HepG2 (cell line): ENCODE measurements around the gene TNFRSF13B. TPM values are rescaled to one million over a fixed set of nuclear protein-coding genes. Genes with fewer than 3 reads are reported as not detected.
"Not testable (repeated sequence)": the region's sequence is repeated elsewhere in the genome, so short reads cannot be mapped to it uniquely, and the experiment has no call there.

Source experiments
- ATAC-seq: fragments of 200-7000 bp; cut with Tn5 transposase; 3 replicates; pipeline ENCODE4 v1.9.1; 2020; ENCODE audit warnings: mild to moderate bottlenecking, moderate library complexity
- BruUV-seq: library from RNA; stranded (reverse); fragments of 400-500 nt; replicated peaks from 2 replicates; lab custom pipeline; 2021; lab: Mats Ljungman, UMichigan
- CTCF ChIA-PET: fragments of 300-600 bp; formaldehyde crosslinking; extraction: SDS; loops from one replicate; lab custom pipeline; 2021; ENCODE audit warnings: low total read pairs, inconsistent platforms, low intra/inter-chr PET ratio; lab: Yijun Ruan, JAX
- POLR2A ChIA-PET: fragments of 350-600 bp; sonication (Branson Sonifier 250); formaldehyde crosslinking; loops from one replicate; lab custom pipeline; 2020; ENCODE audit warnings: antibody characterized with exemption, inconsistent platforms; lab: Yijun Ruan, JAX
- DNase-seq: peaks from one replicate; pipeline ENCODE4 v3.0.0-alpha.2; 2015; ENCODE audit warnings: low spot score
- FAIRE-seq: peaks from 3 replicates; lab custom pipeline; 2011; peaks lifted over from hg19 to GRCh38; lab: Jason Lieb, UNC
- H2AFZ ChIP-seq: one replicate; pipeline ENCODE4 v1.6.1; 2011; ENCODE audit warnings: low read length, inconsistent platforms
- H3K27ac ChIP-seq: fragments of 300-600 bp; 3 replicates; pipeline ENCODE4 v1.8.0; 2011; ENCODE audit warnings: mixed run types, mild to moderate bottlenecking, mixed read lengths, low read length, inconsistent platforms; ENCODE audit not compliant: insufficient read depth; ENCODE audit errors: extremely low read length
- H3K27me3 ChIP-seq, 2 experiments: fragments of 200-600 bp in 1 of 2; 2 replicates in 1 of 2; 3 replicates in 1 of 2; pipeline versions ENCODE4 v1.6.0 to v1.8.0; 2011; ENCODE audit warnings: low read length in 2 of 2, mild to moderate bottlenecking in 2 of 2, moderate library complexity in 2 of 2, inconsistent platforms in 1 of 2; ENCODE audit not compliant: insufficient read depth in 2 of 2, control insufficient read depth in 1 of 2
- H3K36me3 ChIP-seq, 2 experiments: fragments of 200-600 bp in 1 of 2; replicated peaks in 1 of 2; 2 replicates in 1 of 2; 3 replicates in 1 of 2; pipeline versions ENCODE4 v1.5.1 to v1.8.0; 2011; ENCODE audit warnings: low read length in 2 of 2, inconsistent platforms in 1 of 2; ENCODE audit not compliant: insufficient read depth in 2 of 2, control insufficient read depth in 1 of 2
- H3K4me1 ChIP-seq: 2 replicates; pipeline ENCODE4 v1.5.1; 2012; ENCODE audit warnings: low read length, inconsistent platforms; ENCODE audit not compliant: insufficient read depth
- H3K4me2 ChIP-seq: 2 replicates; pipeline ENCODE4 v1.6.0; 2011; ENCODE audit warnings: low read depth, low read length, inconsistent platforms
- H3K4me3 ChIP-seq, 3 experiments: fragments of 200-600 bp in 1 of 3; sonication (generic), shearing (Covaris generic) in 1 of 3; replicated peaks in 1 of 3; 2 replicates each; pipeline ENCODE4 v1.5.1; 2011 to 2016; ENCODE audit warnings: low read length in 3 of 3, inconsistent platforms in 2 of 3, low read depth in 2 of 3, mild to moderate bottlenecking in 2 of 3, control low read depth in 1 of 3, mixed read lengths in 1 of 3; ENCODE audit not compliant: insufficient read depth in 1 of 3
- H3K79me2 ChIP-seq: one replicate; pipeline ENCODE4 v1.6.1; 2011; ENCODE audit warnings: low read length, inconsistent platforms; ENCODE audit not compliant: insufficient read depth
- H3K9ac ChIP-seq: 2 replicates; pipeline ENCODE4 v1.6.0; 2011; ENCODE audit warnings: mild to moderate bottlenecking, low read depth, low read length, inconsistent platforms; ENCODE audit not compliant: insufficient read depth
- H3K9me3 ChIP-seq: 2 replicates; pipeline ENCODE4 v1.5.1; 2012; ENCODE audit warnings: mild to moderate bottlenecking, low read length
- H4K20me1 ChIP-seq: 2 replicates; pipeline ENCODE4 v1.6.0; 2011; ENCODE audit warnings: inconsistent platforms, mild to moderate bottlenecking, low read length, moderate library complexity; ENCODE audit not compliant: insufficient read depth
- HNRNPL ChIP-seq: fragments of 200-400 bp; formaldehyde crosslinking; IDR thresholded peaks from 2 replicates; pipeline ENCODE4 v1.6.1; 2017; ENCODE audit warnings: mild to moderate bottlenecking, low read depth, low read length
- ZNF263 ChIP-seq: sonication (generic); formaldehyde crosslinking; IDR thresholded peaks from 2 replicates; pipeline ENCODE4 v1.4.0; 2020; ENCODE audit warnings: missing genetic modification reagents
- WGBS: methylation state at CpG from one replicate; pipeline ENCODE4 v1.1.6; 2017; ENCODE audit warnings: low lambda C conversion rate; 5-methylcytosine and 5-hydroxymethylcytosine counted together
- in situ Hi-C: cut with HindIII; loops from 2 replicates; pipeline ENCODE4 v1.10.0; 2017; ENCODE audit warnings: low pct_unique_long_range_greater_than_20kb; ENCODE audit not compliant: extremely low pct_ligation_motif_present
- intact Hi-C: fragments of 100-400 bp; cut with micrococcal nuclease; formaldehyde crosslinking; loops from one replicate; pipeline ENCODE4 v1.10.0; 2022; ENCODE audit not compliant: unreplicated experiment
- polyA plus RNA-seq, 8 experiments: library from polyadenylated mRNA; depleted of rRNA in 3 of 8; stranded (reverse) in 7 of 8; unstranded in 1 of 8; fragments of >200 nt; fragmentation: Illumina TruSeq in 4 of 8; extraction: Trizol in 4 of 8; gene quantifications; 2 replicates each; pipeline versions ENCODE4 v1.2.1 to v1.2.3, GENCODE V29; 2011 to 2016; ENCODE audit warnings: low read depth in 4 of 8, missing spikeins in 1 of 8, mixed read lengths in 1 of 8; ENCODE audit not compliant: insufficient read depth in 1 of 8
- total RNA-seq, 5 experiments: library from RNA; depleted of rRNA; stranded (reverse); fragments of >200 nt; fragmentation: Illumina TruSeq; extraction: Trizol; gene quantifications; 2 replicates each; pipeline ENCODE4 v1.2.3, GENCODE V29; 2016; ENCODE audit warnings: low read depth in 1 of 5

Gene TNFRSF13B
- total and polyA plus RNA-seq, 2 of the 13 experiments (the other 11 are each of a cell fraction or from before 2014, with no cell fraction given), result not detected

DNA sequence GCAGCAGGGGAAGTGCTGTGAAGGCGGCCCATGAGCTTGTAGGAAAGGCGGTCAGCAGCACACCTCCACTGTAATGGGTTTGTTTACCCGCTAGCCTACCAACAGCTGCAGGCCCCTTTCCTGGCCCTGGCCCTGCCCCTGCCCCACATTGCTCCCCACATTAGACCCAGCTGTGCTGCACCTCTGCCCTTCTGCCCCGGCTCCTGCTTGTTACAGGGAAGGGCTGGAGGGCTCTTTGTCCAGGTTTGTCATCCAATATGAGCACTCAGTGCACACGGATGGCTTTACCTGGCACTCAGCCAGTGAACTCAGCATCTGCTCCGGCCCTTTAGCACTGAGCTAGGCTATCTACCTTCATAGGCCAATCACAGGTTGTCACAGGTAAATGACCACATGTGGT is 36.0 kb upstream of the TNFRSF13B start:
- H3K4me3 ChIP-seq, H2AFZ ChIP-seq, H3K27ac ChIP-seq, H3K79me2 ChIP-seq, DNase-seq, ATAC-seq, H3K9ac ChIP-seq, H3K4me2 ChIP-seq, H3K36me3 ChIP-seq, BruUV-seq, H3K9me3 ChIP-seq, intact Hi-C loops, CTCF ChIA-PET, H4K20me1 ChIP-seq, H3K4me1 ChIP-seq: not testable (repeated sequence)
- H3K27me3 ChIP-seq, result peaks cover 0 to 18% of the 10 kb centered on the region in 2 experiments; a peak in 3 of 5 replicates
- no CpG with 5 or more reads among the region's 6 CpGs for WGBS
- in situ Hi-C loops, result loop anchor here (10.0 kb wide), 1 partner anchor 307 kb away; no protein-coding TSS in a partner anchor
- FAIRE-seq, result peak; percentile 40
- POLR2A ChIA-PET, result interaction anchor here (0.6 kb wide), 1 partner anchor 36 kb away, joined by 3 read pairs; no protein-coding TSS in a partner anchor

DNA sequence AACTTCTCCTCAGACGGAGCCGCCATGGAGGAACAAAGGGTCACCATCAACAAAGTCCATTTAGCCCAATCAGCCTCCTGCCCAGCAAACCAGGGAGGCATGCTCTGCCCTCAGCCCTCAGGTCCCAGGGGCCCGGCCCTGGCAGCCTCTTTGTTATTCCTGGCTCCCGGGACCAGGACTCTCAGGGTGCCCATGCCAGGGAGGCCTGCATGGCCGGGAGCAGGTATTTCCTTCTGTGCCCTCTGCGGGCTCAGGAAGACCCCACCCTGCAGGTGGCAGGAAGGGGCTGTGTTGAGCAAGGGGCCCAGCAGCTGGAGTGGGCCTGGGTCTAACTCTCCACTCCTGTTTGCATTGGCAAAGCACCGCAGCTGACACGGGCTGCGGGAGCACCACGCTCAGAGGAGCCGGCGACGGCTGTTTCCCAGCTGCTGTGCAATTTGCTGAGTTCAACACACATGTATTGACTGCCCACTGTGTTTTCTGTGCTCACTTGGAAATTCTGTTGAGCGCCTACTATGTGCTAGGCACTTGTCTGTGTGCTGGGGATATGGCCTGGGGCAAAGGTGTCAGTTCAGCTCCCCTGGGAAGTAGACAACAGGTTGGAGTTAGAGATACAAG is 33.2 kb upstream of the TNFRSF13B start:
- H3K36me3 ChIP-seq, H3K9ac ChIP-seq, H3K9me3 ChIP-seq, H4K20me1 ChIP-seq, POLR2A ChIA-PET, ATAC-seq, DNase-seq, H3K79me2 ChIP-seq, CTCF ChIA-PET, H2AFZ ChIP-seq, H3K4me3 ChIP-seq: not testable (repeated sequence)
- H3K4me1 ChIP-seq, result peaks cover 19% of the 10 kb centered on the region
- in situ Hi-C loops (loop anchor here (5.0 to 10.0 kb wide), 2 partner anchors 137 to 310 kb away; no protein-coding TSS in a partner anchor), intact Hi-C loops (loop anchor here (5.0 kb wide), 2 partner anchors 37 to 307 kb away; partner anchors contain the start of gene MPRIP)
- WGBS, result 31% methylated on average over 5 of the region's 14 CpGs
- H3K4me2 ChIP-seq, result peak overlapping the region; percentile 49; the same call in 1 of the 2 replicates
- TF ChIP-seq ZNF263 (CRISPR knock-in tag) (peak; percentile 70; the same call in 1 of the 2 replicates), HNRNPL (0 out of 2 replicates have a peak, but pooled peaks have one; percentile 30)
- TF ChIP-seq, all 625 proteins: peak for 2; not testable (repeated sequence) for 623
- not testable (repeated sequence) for H3K27ac ChIP-seq, BruUV-seq, FAIRE-seq
- H3K27me3 ChIP-seq, result peaks cover 0 to 18% of the 10 kb centered on the region in 2 experiments; a peak in 4 of 5 replicates
